Loucy (cell line): Measurements from ENCODE around the gene UQCC5.

Experiments
- H2AFZ ChIP-seq: fragments of 200-600 bp; sonication (generic); 2 replicates; pipeline ENCODE4 v1.6.0; 2016; ENCODE audit warnings: antibody characterized with exemption, mild to moderate bottlenecking, low read length, moderate library complexity
- H3F3A ChIP-seq: fragments of 200-600 bp; 2 replicates; pipeline ENCODE4 v1.6.0; 2016; ENCODE audit warnings: antibody characterized with exemption, low read depth, mild to moderate bottlenecking
- H3K27me3 ChIP-seq: fragments of 200-600 bp; sonication (generic); 2 replicates; pipeline ENCODE4 v1.6.1; 2014; ENCODE audit warnings: low read length, mild to moderate bottlenecking; ENCODE audit not compliant: insufficient read depth, poor library complexity, severe bottlenecking
- H3K36me3 ChIP-seq: fragments of 200-600 bp; sonication (generic); 2 replicates; pipeline ENCODE4 v1.6.1; 2016; ENCODE audit warnings: low read length; ENCODE audit not compliant: insufficient read depth
- H3K4me1 ChIP-seq: fragments of 200-600 bp; sonication (generic); 2 replicates; pipeline ENCODE4 v1.5.1; 2014; ENCODE audit warnings: low read length, mild to moderate bottlenecking; ENCODE audit not compliant: insufficient read depth, poor library complexity, severe bottlenecking
- H3K4me2 ChIP-seq: fragments of 200-600 bp; sonication (generic); 2 replicates; pipeline ENCODE4 v1.6.0; 2014; ENCODE audit warnings: antibody characterized with exemption, low read length, low read depth, mild to moderate bottlenecking; ENCODE audit not compliant: poor library complexity, severe bottlenecking
- H3K4me3 ChIP-seq: fragments of 200-600 bp; sonication (generic); 2 replicates; pipeline ENCODE4 v1.5.1; 2014; ENCODE audit warnings: low read length, mild to moderate bottlenecking, mixed read lengths; ENCODE audit not compliant: poor library complexity, severe bottlenecking
- H3K79me2 ChIP-seq: fragments of 200-600 bp; sonication (generic); 2 replicates; pipeline ENCODE4 v1.6.1; 2014; ENCODE audit warnings: low read length; ENCODE audit not compliant: insufficient read depth
- H3K9ac ChIP-seq: fragments of 200-600 bp; sonication (generic); 2 replicates; pipeline ENCODE4 v1.6.0; 2014; ENCODE audit warnings: mild to moderate bottlenecking, low read depth, low read length, moderate library complexity; ENCODE audit not compliant: poor library complexity, severe bottlenecking
- H3K9me2 ChIP-seq: fragments of 200-600 bp; sonication (generic); replicated peaks from 2 replicates; pipeline ENCODE4 v1.6.1; 2016; ENCODE audit warnings: low read depth, low read length, mixed read lengths
- H3K9me3 ChIP-seq: fragments of 200-600 bp; sonication (generic); 2 replicates; pipeline ENCODE4 v1.6.1; 2014; ENCODE audit warnings: mild to moderate bottlenecking, antibody characterized with exemption, low read length, low read depth; ENCODE audit not compliant: insufficient read depth
- H4K20me1 ChIP-seq: fragments of 200-600 bp; sonication (generic); 2 replicates; pipeline ENCODE4 v1.6.0; 2014; ENCODE audit warnings: antibody characterized with exemption, low read length, mild to moderate bottlenecking; ENCODE audit not compliant: insufficient read depth, poor library complexity, severe bottlenecking
- CTCF ChIP-seq: fragments of 200-600 bp; sonication (generic); conservative IDR thresholded peaks from 2 replicates; pipeline ENCODE4 v1.5.1; 2014; ENCODE audit warnings: mild to moderate bottlenecking, antibody characterized with exemption, low read length
- EZH2phosphoT487 ChIP-seq: fragments of 200-600 bp; IDR thresholded peaks from 2 replicates; pipeline ENCODE4 v1.6.1; 2018; ENCODE audit warnings: antibody characterized with exemption, mild to moderate bottlenecking, moderate library complexity, borderline replicate concordance

UQCC5 gene

GRCh38 chr3:52523386-52524257 lies 12.8 kb upstream of the UQCC5 start:
- H3K9ac ChIP-seq: no peak overlapping the region
- no peaks in the 10 kb centered on the region for H3K4me1 ChIP-seq
- H2AFZ ChIP-seq: no peak overlapping the region
- no peaks in the 10 kb centered on the region for H3K79me2 ChIP-seq
- H3K9me2 ChIP-seq: no peaks in the 10 kb centered on the region
- no peaks in the 10 kb centered on the region for H3K9me3 ChIP-seq
- no peak overlapping the region for H3K4me3 ChIP-seq
- no peak overlapping the region for H3K4me2 ChIP-seq
- H3F3A ChIP-seq: no peaks in the 10 kb centered on the region
- H3K36me3 ChIP-seq: no peaks in the 10 kb centered on the region
- no peaks in the 10 kb centered on the region for H4K20me1 ChIP-seq
- TF ChIP-seq CTCF (no peak), EZH2phosphoT487 (no peak)
- H3K27me3 ChIP-seq: no peaks in the 10 kb centered on the region

GRCh38 chr3:52524258-52524751 lies 12.1 kb upstream of the UQCC5 start:
- no peaks in the 10 kb centered on the region for H3K27me3 ChIP-seq
- no peak overlapping the region for H3K4me2 ChIP-seq
- H2AFZ ChIP-seq: no peak overlapping the region
- H3K9me2 ChIP-seq: no peaks in the 10 kb centered on the region
- no peaks in the 10 kb centered on the region for H3F3A ChIP-seq
- H3K9me3 ChIP-seq: no peaks in the 10 kb centered on the region
- no peak overlapping the region for H3K4me3 ChIP-seq
- no peaks in the 10 kb centered on the region for H4K20me1 ChIP-seq
- TF ChIP-seq EZH2phosphoT487 (no peak), CTCF (no peak)
- no peaks in the 10 kb centered on the region for H3K4me1 ChIP-seq
- H3K36me3 ChIP-seq: no peaks in the 10 kb centered on the region
- no peaks in the 10 kb centered on the region for H3K79me2 ChIP-seq
- no peak overlapping the region for H3K9ac ChIP-seq

- H3K9ac ChIP-seq: no peak overlapping the region
- H3K9me3 ChIP-seq: no peaks in the 10 kb centered on the region
- no peak for TF ChIP-seq EZH2phosphoT487
- H3K36me3 ChIP-seq: no peaks in the 10 kb centered on the region
- H3K4me1 ChIP-seq: no peaks in the 10 kb centered on the region
- no peak overlapping the region for H3K4me2 ChIP-seq
- H4K20me1 ChIP-seq: no peaks in the 10 kb centered on the region
- H3F3A ChIP-seq: no peaks in the 10 kb centered on the region
- no peaks in the 10 kb centered on the region for H3K27me3 ChIP-seq
- H2AFZ ChIP-seq: no peak overlapping the region
- no peaks in the 10 kb centered on the region for H3K79me2 ChIP-seq
- H3K4me3 ChIP-seq: no peak overlapping the region
- no peaks in the 10 kb centered on the region for H3K9me2 ChIP-seq
Observed at GRCh38 chr3:52524752-52525679, 11.4 kb upstream of the UQCC5 start.
